HepG2 (cell line): Measurements from ENCODE around the gene FREM3. TPM values are rescaled to one million over a fixed set of nuclear protein-coding genes. Genes with fewer than 3 reads are reported as not detected.

Source experiments
- ATAC-seq: fragments of 200-7000 bp; cut with Tn5 transposase; 3 replicates; pipeline ENCODE4 v1.9.1; 2020; ENCODE audit warnings: mild to moderate bottlenecking, moderate library complexity
- BruUV-seq: library from RNA; stranded (reverse); fragments of 400-500 nt; replicated peaks from 2 replicates; lab custom pipeline; 2021; lab: Mats Ljungman, UMichigan
- CTCF ChIA-PET: fragments of 300-600 bp; formaldehyde crosslinking; extraction: SDS; loops from one replicate; lab custom pipeline; 2021; ENCODE audit warnings: low total read pairs, inconsistent platforms, low intra/inter-chr PET ratio; lab: Yijun Ruan, JAX
- POLR2A ChIA-PET: fragments of 350-600 bp; sonication (Branson Sonifier 250); formaldehyde crosslinking; loops from one replicate; lab custom pipeline; 2020; ENCODE audit warnings: antibody characterized with exemption, inconsistent platforms; lab: Yijun Ruan, JAX
- DNase-seq: peaks from one replicate; pipeline ENCODE4 v3.0.0-alpha.2; 2015; ENCODE audit warnings: low spot score
- FAIRE-seq: peaks from 3 replicates; lab custom pipeline; 2011; peaks lifted over from hg19 to GRCh38; lab: Jason Lieb, UNC
- H2AFZ ChIP-seq: one replicate; pipeline ENCODE4 v1.6.1; 2011; ENCODE audit warnings: low read length, inconsistent platforms
- H3K27ac ChIP-seq: fragments of 300-600 bp; 3 replicates; pipeline ENCODE4 v1.8.0; 2011; ENCODE audit warnings: mixed run types, mild to moderate bottlenecking, mixed read lengths, low read length, inconsistent platforms; ENCODE audit not compliant: insufficient read depth; ENCODE audit errors: extremely low read length
- H3K27me3 ChIP-seq, 2 experiments: fragments of 200-600 bp in 1 of 2; 2 replicates in 1 of 2; 3 replicates in 1 of 2; pipeline versions ENCODE4 v1.6.0 to v1.8.0; 2011; ENCODE audit warnings: low read length in 2 of 2, mild to moderate bottlenecking in 2 of 2, moderate library complexity in 2 of 2, inconsistent platforms in 1 of 2; ENCODE audit not compliant: insufficient read depth in 2 of 2, control insufficient read depth in 1 of 2
- H3K36me3 ChIP-seq, 2 experiments: fragments of 200-600 bp in 1 of 2; replicated peaks in 1 of 2; 2 replicates in 1 of 2; 3 replicates in 1 of 2; pipeline versions ENCODE4 v1.5.1 to v1.8.0; 2011; ENCODE audit warnings: low read length in 2 of 2, inconsistent platforms in 1 of 2; ENCODE audit not compliant: insufficient read depth in 2 of 2, control insufficient read depth in 1 of 2
- H3K4me1 ChIP-seq: 2 replicates; pipeline ENCODE4 v1.5.1; 2012; ENCODE audit warnings: low read length, inconsistent platforms; ENCODE audit not compliant: insufficient read depth
- H3K4me2 ChIP-seq: 2 replicates; pipeline ENCODE4 v1.6.0; 2011; ENCODE audit warnings: low read depth, low read length, inconsistent platforms
- H3K4me3 ChIP-seq, 3 experiments: fragments of 200-600 bp in 1 of 3; sonication (generic), shearing (Covaris generic) in 1 of 3; replicated peaks in 1 of 3; 2 replicates each; pipeline ENCODE4 v1.5.1; 2011 to 2016; ENCODE audit warnings: low read length in 3 of 3, inconsistent platforms in 2 of 3, low read depth in 2 of 3, mild to moderate bottlenecking in 2 of 3, control low read depth in 1 of 3, mixed read lengths in 1 of 3; ENCODE audit not compliant: insufficient read depth in 1 of 3
- H3K79me2 ChIP-seq: one replicate; pipeline ENCODE4 v1.6.1; 2011; ENCODE audit warnings: low read length, inconsistent platforms; ENCODE audit not compliant: insufficient read depth
- H3K9ac ChIP-seq: 2 replicates; pipeline ENCODE4 v1.6.0; 2011; ENCODE audit warnings: mild to moderate bottlenecking, low read depth, low read length, inconsistent platforms; ENCODE audit not compliant: insufficient read depth
- H3K9me3 ChIP-seq: 2 replicates; pipeline ENCODE4 v1.5.1; 2012; ENCODE audit warnings: mild to moderate bottlenecking, low read length
- H4K20me1 ChIP-seq: 2 replicates; pipeline ENCODE4 v1.6.0; 2011; ENCODE audit warnings: inconsistent platforms, mild to moderate bottlenecking, low read length, moderate library complexity; ENCODE audit not compliant: insufficient read depth
- BRD4 ChIP-seq: sonication (generic); formaldehyde crosslinking; IDR thresholded peaks from 2 replicates; pipeline ENCODE4 v1.4.0; 2020; ENCODE audit warnings: missing genetic modification reagents
- HNRNPH1 ChIP-seq: fragments of 200-400 bp; formaldehyde crosslinking; optimal IDR thresholded peaks from 2 replicates; pipeline ENCODE3; 2017; ENCODE audit warnings: mild to moderate bottlenecking, low read depth, low read length
- NCOR1 ChIP-seq: fragments of 200-600 bp; sonication (generic); IDR thresholded peaks from 2 replicates; pipeline ENCODE4 v1.7.0; 2017; ENCODE audit warnings: antibody characterized with exemption, low read length, borderline replicate concordance
- REXO4 ChIP-seq: sonication (generic); formaldehyde crosslinking; IDR thresholded peaks from 2 replicates; pipeline ENCODE4 v1.8.0; 2022; ENCODE audit warnings: missing genetic modification reagents, mild to moderate bottlenecking, borderline replicate concordance
- TEAD2 ChIP-seq: sonication (generic); formaldehyde crosslinking; IDR thresholded peaks from 2 replicates; pipeline ENCODE4 v1.9.0; 2021; ENCODE audit warnings: missing genetic modification reagents
- ZBTB7B ChIP-seq: sonication (generic); formaldehyde crosslinking; IDR thresholded peaks from 2 replicates; pipeline ENCODE4 v1.4.0; 2020; ENCODE audit warnings: missing genetic modification reagents
- ZFX ChIP-seq: sonication (generic); formaldehyde crosslinking; IDR thresholded peaks from 2 replicates; pipeline ENCODE4 v1.4.0; 2020; ENCODE audit warnings: mild to moderate bottlenecking, low read depth, missing genetic modification reagents, moderate library complexity
- ZMAT3 ChIP-seq: sonication (generic); formaldehyde crosslinking; conservative IDR thresholded peaks from 2 replicates; pipeline ENCODE4 v1.7.0; 2021; ENCODE audit warnings: missing genetic modification reagents
- ZNF326 ChIP-seq: sonication (generic); formaldehyde crosslinking; IDR thresholded peaks from 2 replicates; pipeline ENCODE4 v1.4.0; 2020; ENCODE audit warnings: missing genetic modification reagents, borderline replicate concordance
- ZNF773 ChIP-seq: sonication (generic); formaldehyde crosslinking; IDR thresholded peaks from 2 replicates; pipeline ENCODE4 v1.4.0; 2020; ENCODE audit warnings: missing genetic modification reagents, borderline replicate concordance
- WGBS: methylation state at CpG from one replicate; pipeline ENCODE4 v1.1.6; 2017; ENCODE audit warnings: low lambda C conversion rate; 5-methylcytosine and 5-hydroxymethylcytosine counted together
- in situ Hi-C: cut with HindIII; loops from 2 replicates; pipeline ENCODE4 v1.10.0; 2017; ENCODE audit warnings: low pct_unique_long_range_greater_than_20kb; ENCODE audit not compliant: extremely low pct_ligation_motif_present
- intact Hi-C: fragments of 100-400 bp; cut with micrococcal nuclease; formaldehyde crosslinking; loops from one replicate; pipeline ENCODE4 v1.10.0; 2022; ENCODE audit not compliant: unreplicated experiment
- polyA plus RNA-seq, 8 experiments: library from polyadenylated mRNA; depleted of rRNA in 3 of 8; stranded (reverse) in 7 of 8; unstranded in 1 of 8; fragments of >200 nt; fragmentation: Illumina TruSeq in 4 of 8; extraction: Trizol in 4 of 8; gene quantifications; 2 replicates each; pipeline versions ENCODE4 v1.2.1 to v1.2.3, GENCODE V29; 2011 to 2016; ENCODE audit warnings: low read depth in 4 of 8, missing spikeins in 1 of 8, mixed read lengths in 1 of 8; ENCODE audit not compliant: insufficient read depth in 1 of 8
- total RNA-seq, 5 experiments: library from RNA; depleted of rRNA; stranded (reverse); fragments of >200 nt; fragmentation: Illumina TruSeq; extraction: Trizol; gene quantifications; 2 replicates each; pipeline ENCODE4 v1.2.3, GENCODE V29; 2016; ENCODE audit warnings: low read depth in 1 of 5

The FREM3 gene
- total and polyA plus RNA-seq, 2 of the 13 experiments (the other 11 are each of a cell fraction or from before 2014, with no cell fraction given), result not detected

- H3K79me2 ChIP-seq, result no peaks in the 10 kb centered on the region
- no peak overlapping the region for H3K4me2 ChIP-seq
- no TSS peak for BruUV-seq
- H3K27me3 ChIP-seq, result no peaks in the 10 kb centered on the region
- no peak for DNase-seq
- no peak overlapping the region for H2AFZ ChIP-seq
- in situ Hi-C loops (no loop called here), intact Hi-C loops (no loop called here)
- H3K9ac ChIP-seq, result no peak overlapping the region
- no peak for TF ChIP-seq NCOR1
- TF ChIP-seq ZNF773 (CRISPR knock-in tag), result no peak
- TF ChIP-seq ZFX, result no peak
- no peak for TF ChIP-seq TEAD2 (CRISPR knock-in tag)
- TF ChIP-seq HNRNPH1, result no peak
- CTCF ChIA-PET, result no interaction called here
- H3K4me3 ChIP-seq, result no peak overlapping the region
- no peaks in the 10 kb centered on the region for H3K36me3 ChIP-seq
- no peaks in the 10 kb centered on the region for H3K4me1 ChIP-seq
- no peaks in the 10 kb centered on the region for H3K9me3 ChIP-seq
- H4K20me1 ChIP-seq, result no peaks in the 10 kb centered on the region
- ATAC-seq, result no peak
- no peak overlapping the region for H3K27ac ChIP-seq
- POLR2A ChIA-PET, result no interaction called here
- FAIRE-seq, result no peak
Observed at GRCh38 chr4:143575331-143575730, 125.1 kb downstream of the FREM3 start.

- Histone ChIP-seq H3K4me2 (no peak overlapping the region), H3K4me1 (peaks cover 9% of the 10 kb centered on the region), H3K4me3 (no peak overlapping the region), H3K79me2 (no peaks in the 10 kb centered on the region), H2AFZ (no peak overlapping the region), H3K9ac (no peak overlapping the region), H3K27me3 (no peaks in the 10 kb centered on the region; a peak in 1 of 5 replicates), H4K20me1 (no peaks in the 10 kb centered on the region), H3K27ac (no peak overlapping the region), H3K9me3 (no peaks in the 10 kb centered on the region), H3K36me3 (no peaks in the 10 kb centered on the region)
- intact Hi-C loops, result no loop called here
- no TSS peak for BruUV-seq
- CTCF ChIA-PET, result no interaction called here
- POLR2A ChIA-PET, result no interaction called here
- TF ChIP-seq REXO4 (CRISPR knock-in tag), result no peak
- no peak for TF ChIP-seq ZBTB7B
- TF ChIP-seq ZNF326 (CRISPR knock-in tag), result no peak
- no peak for TF ChIP-seq ZMAT3 (CRISPR knock-in tag)
- TF ChIP-seq BRD4 (CRISPR knock-in tag), result no peak
- FAIRE-seq, result no peak
- 47% methylated on average over 2 of the region's 2 CpGs for WGBS
- no peak for DNase-seq
- in situ Hi-C loops, result no loop called here
- ATAC-seq, result no peak
Observed at GRCh38 chr4:143564472-143564871, 136.0 kb downstream of the FREM3 start.
